GM12872 (cell line): ENCODE measurements around the gene TTC12.

ENCODE experiments used
- CTCF ChIP-seq: IDR thresholded peaks from 3 replicates; pipeline ENCODE4 v1.5.1; 2011; ENCODE audit warnings: low read depth, mild to moderate bottlenecking, low read length, moderate library complexity; ENCODE audit not compliant: insufficient read depth

TTC12 gene

GRCh38 chr11:113397212-113397611 is 82.8 kb downstream of the TTC12 start:
- TF ChIP-seq CTCF = no peak

GRCh38 chr11:113397821-113398220 is 83.4 kb downstream of the TTC12 start:
- no peak for TF ChIP-seq CTCF

GRCh38 chr11:113398669-113399430 is 84.5 kb downstream of the TTC12 start:
- TF ChIP-seq CTCF = no peak

GRCh38 chr11:113400631-113401230 is 86.3 kb downstream of the TTC12 start:
- no peak for TF ChIP-seq CTCF

GRCh38 chr11:113401718-113402117 is 87.3 kb downstream of the TTC12 start:
- TF ChIP-seq CTCF = no peak

GRCh38 chr11:113404859-113405430 is 90.6 kb downstream of the TTC12 start:
- no peak for TF ChIP-seq CTCF

- TF ChIP-seq CTCF = no peak
Observed at GRCh38 chr11:113405724-113406478, 91.5 kb downstream of the TTC12 start.
